Measurements from ENCODE around the gene OR56B4.

Gene OR56B4

GRCh38 chr11:6083129-6083528 lies 24.4 kb upstream of the OR56B4 start:
- Histone ChIP-seq H3K36me3 (ENCODE audit: control insufficient read depth in 2 of 2, insufficient read depth in 1 of 2, low read length in 2 of 2) (no peaks in the 10 kb centered on the region), H3K4me1 (ENCODE audit: control insufficient read depth, insufficient read depth, low read length) (no peaks in the 10 kb centered on the region), H3K9me3 (ENCODE audit: control insufficient read depth, insufficient read depth, low read depth, low read length) (no peaks in the 10 kb centered on the region), H3K27ac (ENCODE audit: extremely low read depth, low read depth, low read length) (no peak overlapping the region), H3K4me3 (ENCODE audit: low read depth, low read length) (no peak overlapping the region)
- CTCF ChIA-PET, result no interaction called here
- TF ChIP-seq TRIM28 (IDR thresholded peaks at IDR 0.05; ENCODE audit: borderline replicate concordance, low read length) (no peak), ZNF560 (tag by site-specific recombination; IDR thresholded peaks at IDR 0.05; ENCODE audit: borderline replicate concordance) (no peak), SP2 (tag by site-specific recombination; IDR thresholded peaks at IDR 0.05) (no peak), ZNF747 (tag by site-specific recombination; IDR thresholded peaks at IDR 0.05) (no peak), HIC1 (tag by site-specific recombination; IDR thresholded peaks at IDR 0.05) (no peak), TCF7L2 (IDR thresholded peaks at IDR 0.05; ENCODE audit: borderline replicate concordance, low read depth, low read length) (no peak), HOXC10 (CRISPR knock-in tag; IDR thresholded peaks at IDR 0.05) (no peak), ZNF707 (tag by site-specific recombination; IDR thresholded peaks at IDR 0.05) (no peak), YY2 (tag by site-specific recombination; IDR thresholded peaks at IDR 0.05) (no peak), ZNF610 (tag by site-specific recombination; IDR thresholded peaks at IDR 0.05; ENCODE audit: borderline replicate concordance) (no peak), ZNF112 (tag by site-specific recombination; IDR thresholded peaks at IDR 0.05) (no peak)
- POLR2A ChIA-PET, result no interaction called here

DNA sequence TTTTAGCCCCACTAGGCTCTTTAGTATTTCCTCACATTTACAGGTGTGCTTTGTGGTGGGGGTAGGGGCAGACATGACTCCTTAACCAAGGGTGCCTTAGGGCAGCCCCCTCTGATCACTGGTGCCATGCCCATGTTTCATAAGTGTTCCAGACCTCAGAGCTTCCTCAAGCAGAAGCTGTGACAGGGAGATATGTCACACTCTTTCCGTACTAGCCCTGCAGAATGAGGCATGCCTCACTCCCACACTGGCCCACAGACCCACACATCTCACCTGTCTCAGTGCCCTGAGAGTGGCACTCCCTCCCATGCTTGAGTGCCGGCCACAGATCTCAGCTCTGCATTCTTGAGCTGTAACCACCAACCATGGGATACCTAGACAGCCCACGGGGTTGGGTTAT lies 22.9 kb upstream of the OR56B4 start:
- ChIA-PET POLR2A (no interaction called here), CTCF (interaction anchor here (0.5 kb wide), 1 partner anchor 27 kb away, joined by 3 read pairs; no protein-coding TSS in a partner anchor)
- H3K4me1 ChIP-seq (ENCODE audit: control insufficient read depth, insufficient read depth, low read length), result no peaks in the 10 kb centered on the region
- H3K9me3 ChIP-seq (ENCODE audit: control insufficient read depth, insufficient read depth, low read depth, low read length), result no peaks in the 10 kb centered on the region
- TF ChIP-seq ZNF157 (tag by site-specific recombination; IDR thresholded peaks at IDR 0.05), result no peak
- no peak for TF ChIP-seq ZNF626 (tag by site-specific recombination; IDR thresholded peaks at IDR 0.05)
- no peak for TF ChIP-seq ZNF133 (tag by site-specific recombination; IDR thresholded peaks at IDR 0.05)
- TF ChIP-seq ZBTB20 (tag by site-specific recombination; IDR thresholded peaks at IDR 0.05), result no peak
- no peak for TF ChIP-seq EGR2 (tag by site-specific recombination; IDR thresholded peaks at IDR 0.05; ENCODE audit: low read depth)
- TF ChIP-seq, protein P1, sequence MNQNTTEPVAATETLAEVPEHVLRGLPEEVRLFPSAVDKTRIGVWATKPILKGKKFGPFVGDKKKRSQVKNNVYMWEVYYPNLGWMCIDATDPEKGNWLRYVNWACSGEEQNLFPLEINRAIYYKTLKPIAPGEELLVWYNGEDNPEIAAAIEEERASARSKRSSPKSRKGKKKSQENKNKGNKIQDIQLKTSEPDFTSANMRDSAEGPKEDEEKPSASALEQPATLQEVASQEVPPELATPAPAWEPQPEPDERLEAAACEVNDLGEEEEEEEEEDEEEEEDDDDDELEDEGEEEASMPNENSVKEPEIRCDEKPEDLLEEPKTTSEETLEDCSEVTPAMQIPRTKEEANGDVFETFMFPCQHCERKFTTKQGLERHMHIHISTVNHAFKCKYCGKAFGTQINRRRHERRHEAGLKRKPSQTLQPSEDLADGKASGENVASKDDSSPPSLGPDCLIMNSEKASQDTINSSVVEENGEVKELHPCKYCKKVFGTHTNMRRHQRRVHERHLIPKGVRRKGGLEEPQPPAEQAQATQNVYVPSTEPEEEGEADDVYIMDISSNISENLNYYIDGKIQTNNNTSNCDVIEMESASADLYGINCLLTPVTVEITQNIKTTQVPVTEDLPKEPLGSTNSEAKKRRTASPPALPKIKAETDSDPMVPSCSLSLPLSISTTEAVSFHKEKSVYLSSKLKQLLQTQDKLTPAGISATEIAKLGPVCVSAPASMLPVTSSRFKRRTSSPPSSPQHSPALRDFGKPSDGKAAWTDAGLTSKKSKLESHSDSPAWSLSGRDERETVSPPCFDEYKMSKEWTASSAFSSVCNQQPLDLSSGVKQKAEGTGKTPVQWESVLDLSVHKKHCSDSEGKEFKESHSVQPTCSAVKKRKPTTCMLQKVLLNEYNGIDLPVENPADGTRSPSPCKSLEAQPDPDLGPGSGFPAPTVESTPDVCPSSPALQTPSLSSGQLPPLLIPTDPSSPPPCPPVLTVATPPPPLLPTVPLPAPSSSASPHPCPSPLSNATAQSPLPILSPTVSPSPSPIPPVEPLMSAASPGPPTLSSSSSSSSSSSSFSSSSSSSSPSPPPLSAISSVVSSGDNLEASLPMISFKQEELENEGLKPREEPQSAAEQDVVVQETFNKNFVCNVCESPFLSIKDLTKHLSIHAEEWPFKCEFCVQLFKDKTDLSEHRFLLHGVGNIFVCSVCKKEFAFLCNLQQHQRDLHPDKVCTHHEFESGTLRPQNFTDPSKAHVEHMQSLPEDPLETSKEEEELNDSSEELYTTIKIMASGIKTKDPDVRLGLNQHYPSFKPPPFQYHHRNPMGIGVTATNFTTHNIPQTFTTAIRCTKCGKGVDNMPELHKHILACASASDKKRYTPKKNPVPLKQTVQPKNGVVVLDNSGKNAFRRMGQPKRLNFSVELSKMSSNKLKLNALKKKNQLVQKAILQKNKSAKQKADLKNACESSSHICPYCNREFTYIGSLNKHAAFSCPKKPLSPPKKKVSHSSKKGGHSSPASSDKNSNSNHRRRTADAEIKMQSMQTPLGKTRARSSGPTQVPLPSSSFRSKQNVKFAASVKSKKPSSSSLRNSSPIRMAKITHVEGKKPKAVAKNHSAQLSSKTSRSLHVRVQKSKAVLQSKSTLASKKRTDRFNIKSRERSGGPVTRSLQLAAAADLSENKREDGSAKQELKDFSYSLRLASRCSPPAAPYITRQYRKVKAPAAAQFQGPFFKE (tag by site-specific recombination; IDR thresholded peaks at IDR 0.05; ENCODE audit: borderline replicate concordance), result no peak
- no peak overlapping the region for H3K4me3 ChIP-seq (ENCODE audit: low read depth, low read length)
- H3K36me3 ChIP-seq (ENCODE audit: control insufficient read depth in 2 of 2, insufficient read depth in 1 of 2, low read length in 2 of 2), result no peaks in the 10 kb centered on the region
- no peak overlapping the region for H3K27ac ChIP-seq (ENCODE audit: extremely low read depth, low read depth, low read length)

Data from HEK293 (cell line).